ENCODE measurements around the gene LAMA2.

The LAMA2 gene

GRCh38 chr6:129263176-129263575 lies 380.2 kb downstream of the LAMA2 start:
- DNase-seq (ENCODE audit: low read depth) = no peak

DNA sequence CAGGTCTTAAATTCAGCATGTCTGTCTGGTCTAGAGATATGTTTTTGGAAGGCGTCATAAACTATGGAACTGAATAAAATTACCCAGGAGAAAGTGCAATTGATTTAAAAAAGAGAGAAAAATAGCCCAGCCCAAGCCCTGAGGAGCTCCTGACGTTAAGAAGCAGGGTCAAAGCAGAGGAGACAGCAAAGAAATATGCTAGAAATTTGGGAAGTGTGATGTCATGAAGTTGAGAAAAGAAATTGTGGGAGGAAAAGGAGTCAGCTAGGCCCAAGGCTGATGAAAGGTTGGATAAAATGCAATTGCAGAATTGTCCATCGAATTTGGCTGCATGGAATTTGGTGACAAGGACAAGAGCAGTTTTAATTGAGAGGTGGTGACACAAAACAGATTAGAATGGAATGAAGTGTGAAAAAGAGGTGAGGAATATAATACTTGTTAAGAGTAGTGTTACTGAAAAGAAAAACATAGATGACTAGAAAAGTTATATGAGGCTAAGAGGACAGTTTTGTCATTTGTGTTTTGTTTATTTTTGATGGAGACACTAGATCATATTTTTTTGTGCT lies 381.6 kb downstream of the LAMA2 start:
- DNase-seq (ENCODE audit: low read depth) = no peak

DNA sequence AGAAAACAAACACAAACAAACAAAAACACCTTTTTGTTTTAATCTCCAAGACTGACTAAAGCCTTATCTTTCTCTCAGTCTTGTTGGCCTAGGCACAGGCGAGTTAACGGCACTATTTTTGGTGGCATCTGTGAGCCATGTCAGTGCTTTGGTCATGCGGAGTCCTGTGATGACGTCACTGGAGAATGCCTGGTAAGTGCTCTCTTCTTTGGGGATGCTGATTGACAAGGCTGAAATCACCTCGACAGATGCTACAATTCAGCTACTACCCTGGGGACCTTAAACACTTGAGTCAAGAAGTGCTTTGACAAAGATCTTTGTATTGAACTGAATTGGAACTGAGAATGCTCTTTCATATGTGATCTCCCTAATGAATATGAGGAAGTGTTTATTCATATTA lies 384.1 kb downstream of the LAMA2 start:
- no peak for DNase-seq (ENCODE audit: low read depth)

DNA sequence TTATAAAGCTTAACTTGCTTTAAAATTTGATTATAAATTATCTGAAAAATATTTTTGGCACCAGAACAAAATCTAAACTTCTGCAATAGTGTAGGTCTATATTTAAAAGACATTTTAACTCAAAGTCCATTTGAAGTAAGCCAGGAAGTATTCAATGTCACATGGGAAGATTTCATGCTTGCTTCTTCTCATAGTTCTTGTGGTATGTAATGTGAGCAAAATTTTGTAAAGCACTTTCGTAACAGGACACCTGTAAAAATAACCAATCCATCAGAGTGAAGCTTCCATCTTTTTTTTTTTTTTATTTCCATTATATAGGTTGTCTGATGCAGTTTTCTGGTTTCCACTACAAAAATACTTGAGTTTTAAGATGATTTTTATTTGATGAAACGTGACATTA lies 386.1 kb downstream of the LAMA2 start:
- no peak for DNase-seq (ENCODE audit: low read depth)

- DNase-seq (ENCODE audit: low read depth) = no peak
Observed at GRCh38 chr6:129269891-129270290, 387.0 kb downstream of the LAMA2 start.

GRCh38 chr6:129270450-129270849 lies 387.5 kb downstream of the LAMA2 start:
- no peak for DNase-seq (ENCODE audit: low read depth)

DNA sequence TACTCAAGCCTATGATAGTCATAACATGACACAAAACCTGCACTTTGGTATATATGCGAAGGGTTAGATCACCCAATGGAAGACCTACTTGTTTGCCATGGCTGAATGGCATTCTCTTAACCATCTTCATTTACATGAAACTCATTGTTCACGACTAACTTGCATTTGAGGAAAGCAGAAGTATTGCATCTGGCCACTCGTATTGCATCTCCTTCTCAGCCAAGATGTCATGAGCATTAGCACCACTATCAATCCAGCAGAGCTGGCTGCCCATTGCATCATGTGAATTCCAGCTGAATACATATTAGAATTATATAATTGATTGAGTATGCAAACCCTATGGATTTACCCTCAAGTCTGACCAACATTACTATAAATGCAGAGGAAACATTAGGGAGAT lies 390.2 kb downstream of the LAMA2 start:
- DNase-seq (ENCODE audit: low read depth) = no peak

- DNase-seq (ENCODE audit: low read depth) = no peak
Observed at GRCh38 chr6:129276461-129276860, 393.5 kb downstream of the LAMA2 start.

DNA sequence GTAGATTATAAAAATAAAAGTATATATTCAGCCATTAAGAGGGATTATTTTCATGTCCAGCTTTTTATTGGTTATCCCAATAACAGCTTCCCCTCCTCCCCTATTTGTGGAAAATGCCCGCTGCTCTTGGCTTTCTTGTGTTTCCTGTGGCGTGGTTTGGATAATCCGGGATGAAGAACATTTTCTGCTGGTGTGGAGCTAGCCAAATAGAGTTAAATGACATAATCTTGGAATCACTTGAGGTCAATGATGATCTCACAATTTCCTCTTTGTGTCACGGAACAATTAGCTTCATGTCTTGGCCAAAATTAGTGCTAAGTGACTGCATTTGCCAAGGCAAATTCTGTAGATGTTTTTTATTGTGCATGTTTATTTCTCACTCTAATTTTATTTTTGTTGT lies 394.0 kb downstream of the LAMA2 start:
- no peak for DNase-seq (ENCODE audit: low read depth)

DNA sequence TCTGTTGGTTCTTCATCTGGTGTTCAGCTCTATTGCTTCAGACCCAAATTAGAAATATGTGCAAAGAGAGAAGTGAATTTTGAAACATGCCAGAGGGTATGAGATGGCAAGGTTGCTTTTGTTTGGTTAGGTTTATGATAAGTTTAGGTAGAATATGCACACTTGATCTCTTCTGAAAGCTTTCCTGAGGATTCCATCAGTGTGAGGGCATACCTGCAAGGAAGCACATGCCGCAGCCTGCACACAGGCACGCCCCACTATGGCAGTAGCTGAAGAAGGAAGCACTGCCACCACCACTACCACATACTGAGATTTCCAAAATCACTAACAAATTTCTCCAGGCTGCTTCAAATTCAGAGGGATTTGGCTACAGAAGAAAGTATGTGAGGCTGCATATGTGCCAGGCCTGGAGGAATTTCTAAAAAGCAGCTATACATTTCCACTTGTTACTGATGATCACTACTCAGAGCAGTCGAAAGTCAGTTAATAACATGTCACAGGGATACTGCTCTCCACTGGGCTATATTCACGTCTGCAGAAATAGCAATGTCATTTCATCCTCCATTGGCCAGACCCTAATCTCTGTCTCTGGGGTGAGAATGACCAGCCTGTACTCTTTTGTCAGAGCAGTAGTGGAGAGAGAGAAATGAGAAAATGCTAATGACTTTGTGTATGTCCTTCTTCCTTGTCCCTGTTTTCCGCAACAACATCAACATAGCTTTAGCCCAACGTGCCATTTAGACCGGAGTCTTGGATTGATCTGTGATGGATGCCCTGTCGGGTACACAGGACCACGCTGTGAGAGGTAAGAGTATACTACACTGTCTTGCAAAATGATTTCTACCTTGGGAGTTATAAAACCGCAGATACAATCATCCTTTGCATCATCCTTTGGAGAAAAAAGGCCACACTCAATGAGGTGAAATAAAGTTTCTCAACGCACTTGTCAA lies 396.7 kb downstream of the LAMA2 start:
- no peak for DNase-seq (ENCODE audit: low read depth)

- DNase-seq (ENCODE audit: low read depth) = no peak
Observed at GRCh38 chr6:129280293-129280644, 397.3 kb downstream of the LAMA2 start.

DNA sequence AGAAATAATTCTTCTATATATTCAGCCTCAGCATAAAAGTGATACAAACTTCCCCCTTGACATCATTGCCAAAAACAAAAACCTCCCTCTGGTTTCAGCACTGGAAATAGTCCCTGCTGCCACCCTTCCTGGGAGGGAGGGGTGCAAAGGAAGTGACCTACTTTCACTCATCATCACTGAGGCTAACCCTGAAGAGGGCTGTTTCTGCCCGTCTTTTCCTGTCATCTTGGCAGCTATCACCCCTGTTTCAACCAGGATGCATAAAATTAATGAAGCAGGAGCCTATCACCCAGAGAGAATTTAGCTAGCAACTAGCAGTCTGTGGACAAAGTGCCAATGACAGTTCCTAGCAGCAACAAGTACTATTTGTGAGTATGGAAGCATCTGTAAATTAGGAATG lies 397.8 kb downstream of the LAMA2 start:
- DNase-seq (ENCODE audit: low read depth) = peak; percentile 14

DNA sequence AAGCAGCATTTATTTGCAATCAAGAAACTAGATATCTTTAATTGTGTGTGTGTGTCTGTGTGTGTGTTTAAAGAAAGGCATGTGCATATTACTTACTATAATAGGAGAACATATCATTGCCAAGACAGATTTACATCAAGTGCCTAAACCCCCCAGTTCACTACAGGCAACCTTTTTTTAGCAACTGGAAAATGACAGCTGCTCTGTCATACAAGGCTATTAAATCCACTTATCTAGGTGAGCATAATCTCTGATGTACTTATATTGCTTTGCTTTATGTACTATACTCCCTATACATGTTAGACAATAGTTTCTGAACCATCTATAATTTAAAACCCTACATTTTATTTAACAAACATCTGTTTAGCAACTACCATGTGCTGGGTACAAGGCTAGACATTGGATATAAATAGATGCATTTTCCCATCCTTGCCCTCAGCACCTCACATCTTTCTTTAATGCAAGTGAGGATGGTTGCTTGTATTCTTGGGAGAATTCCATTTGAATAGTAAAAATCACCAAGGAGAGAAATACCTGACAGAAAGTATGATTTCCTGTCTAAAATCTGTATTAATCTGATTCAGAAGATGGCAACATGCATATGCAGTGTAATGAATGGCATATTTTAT lies 398.3 kb downstream of the LAMA2 start:
- no peak for DNase-seq (ENCODE audit: low read depth)

DNA sequence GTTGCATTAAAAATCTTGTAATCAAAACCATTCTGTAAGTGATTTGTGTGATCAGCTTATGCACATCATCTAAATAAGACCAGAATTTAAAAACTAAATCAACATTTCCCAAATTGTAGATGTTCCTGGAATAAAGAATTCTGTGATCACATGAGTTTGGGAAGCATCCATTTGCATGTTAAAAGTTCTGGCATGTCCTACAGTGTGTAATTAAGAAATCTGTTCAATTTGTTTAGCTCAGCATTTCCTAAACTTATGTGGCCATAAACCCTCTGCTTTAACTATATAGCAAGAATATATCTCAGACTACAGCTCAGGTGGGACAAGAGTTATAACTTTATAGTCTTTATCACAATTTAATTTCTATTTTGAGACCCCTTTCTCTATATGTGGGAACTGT lies 399.1 kb downstream of the LAMA2 start:
- no peak for DNase-seq (ENCODE audit: low read depth)

DNA sequence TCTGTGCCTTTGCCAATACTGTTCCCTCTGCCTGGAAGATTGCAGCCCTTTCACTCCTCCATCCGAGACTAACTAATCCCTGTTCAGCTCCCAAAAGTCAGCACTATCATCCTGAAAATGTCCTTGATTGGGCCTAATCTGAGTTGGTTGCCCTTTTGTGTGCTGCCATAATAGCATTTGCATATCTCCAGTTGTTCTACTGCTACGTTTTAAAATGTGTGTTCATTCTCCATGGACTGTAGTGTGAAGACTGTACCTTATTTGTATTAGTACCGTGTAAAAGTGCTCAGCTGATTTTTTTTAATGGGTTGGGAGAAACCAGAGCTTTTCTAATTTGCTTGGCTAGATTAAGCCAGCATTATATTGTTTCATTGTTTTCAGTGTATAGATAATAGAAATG lies 401.3 kb downstream of the LAMA2 start:
- DNase-seq (ENCODE audit: low read depth) = no peak

GRCh38 chr6:129287231-129288177 lies 404.6 kb downstream of the LAMA2 start:
- DNase-seq (ENCODE audit: low read depth) = no peak

DNA sequence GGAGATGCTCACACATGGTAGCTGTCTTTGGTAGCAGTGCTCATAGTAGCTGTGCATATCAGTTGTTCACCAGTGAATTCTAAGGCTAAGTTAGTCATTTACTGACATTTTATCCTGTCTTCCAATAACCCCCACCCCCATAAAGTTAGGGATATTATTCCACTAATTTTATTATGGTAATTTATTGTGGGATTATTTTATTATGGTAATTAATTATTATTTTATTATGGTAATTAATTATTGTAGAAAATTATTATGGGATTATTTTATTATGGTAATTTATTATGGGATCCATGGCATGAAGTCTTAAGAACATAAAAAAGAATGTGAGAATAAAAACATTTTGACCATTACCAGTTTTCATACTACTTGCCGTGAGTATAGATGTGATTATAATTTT lies 406.5 kb downstream of the LAMA2 start:
- no peak for DNase-seq (ENCODE audit: low read depth)

DNA sequence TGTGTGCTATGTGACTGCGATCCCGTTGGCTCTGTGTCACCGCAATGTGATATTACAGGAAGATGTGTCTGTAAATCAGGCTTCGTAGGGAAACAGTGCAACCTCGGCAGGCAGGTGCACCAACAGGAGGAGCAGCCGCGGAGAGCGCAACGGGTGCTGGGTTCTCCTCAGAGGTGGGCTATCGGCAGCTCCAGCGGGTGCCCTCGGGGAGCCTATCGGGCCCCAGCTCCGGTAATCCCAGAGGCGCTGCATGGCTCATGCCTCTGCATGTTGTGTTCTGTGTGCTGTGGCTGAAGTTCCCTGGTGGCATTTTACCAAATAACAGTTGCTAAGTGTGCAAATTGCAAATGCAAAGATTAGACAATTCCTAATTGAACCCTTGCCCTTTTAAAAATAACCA lies 409.9 kb downstream of the LAMA2 start:
- no peak for DNase-seq (ENCODE audit: low read depth)

GRCh38 chr6:129297592-129297991 lies 414.7 kb downstream of the LAMA2 start:
- DNase-seq (ENCODE audit: low read depth) = no peak

DNA sequence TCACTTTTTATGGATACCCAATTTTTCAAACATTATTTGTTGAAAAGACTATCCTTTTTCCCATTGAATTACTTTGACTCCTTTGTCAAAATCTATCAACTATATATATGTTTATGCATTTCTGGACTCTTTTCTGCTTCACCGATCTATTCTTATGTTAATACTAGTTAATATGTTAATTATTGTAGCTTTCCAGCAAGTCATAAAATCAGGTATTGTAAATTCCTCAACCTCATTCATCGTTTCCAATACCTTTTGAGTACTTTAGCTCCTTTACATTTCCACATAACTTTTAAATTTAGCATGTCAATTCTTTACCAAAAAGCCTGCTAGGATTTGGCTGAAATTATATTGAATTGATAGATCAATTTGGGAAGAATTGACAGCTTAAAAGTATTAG lies 419.7 kb downstream of the LAMA2 start:
- DNase-seq (ENCODE audit: low read depth) = no peak

DNA sequence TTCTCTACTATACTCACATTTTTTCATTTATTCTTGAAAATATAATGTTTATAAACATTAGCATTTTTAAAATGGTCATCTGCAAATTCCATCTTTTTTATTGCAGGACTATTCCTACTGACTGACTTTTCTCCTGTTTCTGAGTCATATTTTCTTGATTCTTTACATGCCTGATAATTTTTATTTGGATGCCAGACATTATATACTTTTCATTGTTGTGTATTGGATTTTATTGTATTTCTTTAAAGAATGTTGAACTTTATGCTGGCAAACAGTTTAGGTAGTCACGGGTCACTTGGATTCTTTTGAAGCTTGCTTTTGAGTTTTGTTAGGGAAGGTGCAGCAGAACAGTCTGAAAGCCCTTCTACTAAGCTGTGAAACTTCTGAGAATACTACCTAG lies 423.9 kb downstream of the LAMA2 start:
- no peak for DNase-seq (ENCODE audit: low read depth)

DNA sequence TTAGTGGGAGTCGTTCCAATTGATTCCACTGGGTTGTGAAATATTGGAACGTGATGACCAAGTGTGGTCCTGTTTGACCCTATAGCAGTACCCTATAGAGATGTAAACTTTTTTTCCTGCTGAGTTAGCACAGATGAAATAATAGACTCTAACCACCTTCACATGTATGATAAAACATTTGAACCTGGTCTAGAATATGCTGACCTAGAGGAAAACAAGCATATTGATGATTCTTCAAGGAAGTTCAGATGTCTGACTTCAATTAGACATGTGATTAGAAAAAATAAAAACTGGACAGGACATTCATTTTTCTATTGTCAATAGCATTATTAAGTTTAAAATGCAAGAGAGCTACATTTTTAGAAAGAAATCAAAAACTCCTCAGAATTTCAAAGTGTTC lies 424.9 kb downstream of the LAMA2 start:
- DNase-seq (ENCODE audit: low read depth) = no peak
